ENCODE measurements around the gene GCNT2.

- TF ChIP-seq SIN3A (IDR thresholded peaks at IDR 0.05; ENCODE audit: borderline replicate concordance, insufficient read depth, low read depth, low read length) (no peak), CTCF (IDR thresholded peaks at IDR 0.05) (no peak), POLR2AphosphoS5 (IDR thresholded peaks at IDR 0.05; ENCODE audit: low read depth, low read length) (no peak)
Measured at GRCh38 chr6:10558565-10558964, 37.4 kb downstream of the GCNT2 start.

All from Panc1 (cell line).